Retinal pigment epithelial cell (primary cell): ENCODE data around the gene ZNF350.
"Not testable (repeated sequence)": the region's sequence is repeated elsewhere in the genome, so short reads cannot be mapped to it uniquely, and the experiment has no call there.

Source experiments
- DNase-seq: peaks from one replicate; pipeline ENCODE4 v3.0.0-alpha.2; 2010; ENCODE audit warnings: low read depth
- H3K4me3 ChIP-seq: 2 replicates; pipeline ENCODE4 v1.5.1; 2011; ENCODE audit warnings: mild to moderate bottlenecking, low read length, control low read depth, moderate library complexity
- CTCF ChIP-seq: conservative IDR thresholded peaks from 2 replicates; pipeline ENCODE4 v1.5.1; 2011; ENCODE audit warnings: low read depth, low read length, control low read depth, inconsistent platforms

The ZNF350 gene

GRCh38 chr19:51959791-51960190 is 26.8 kb downstream of the ZNF350 start:
- H3K4me3 ChIP-seq: no peak overlapping the region
- TF ChIP-seq CTCF: no peak
- DNase-seq: no peak

GRCh38 chr19:51957846-51958245 is 28.8 kb downstream of the ZNF350 start:
- DNase-seq, H3K4me3 ChIP-seq: not testable (repeated sequence)

- H3K4me3 ChIP-seq: peak overlapping the region; percentile 11
- no peak for TF ChIP-seq CTCF
- no peak for DNase-seq
Measured at GRCh38 chr19:51948975-51949374, 37.7 kb downstream of the ZNF350 start.

- no peak for TF ChIP-seq CTCF
- DNase-seq: no peak
- H3K4me3 ChIP-seq: no peak overlapping the region
Measured at GRCh38 chr19:51946602-51947001, 40.0 kb downstream of the ZNF350 start.

GRCh38 chr19:51944798-51945552 is 41.7 kb downstream of the ZNF350 start:
- DNase-seq: no peak
- no peak for TF ChIP-seq CTCF
- no peak overlapping the region for H3K4me3 ChIP-seq

GRCh38 chr19:51938936-51939335 is 47.7 kb downstream of the ZNF350 start:
- H3K4me3 ChIP-seq: no peak overlapping the region
- TF ChIP-seq CTCF: no peak
- DNase-seq: no peak

- no peak for DNase-seq
- TF ChIP-seq CTCF: no peak
- no peak overlapping the region for H3K4me3 ChIP-seq
Measured at GRCh38 chr19:51931921-51932320, 54.7 kb downstream of the ZNF350 start.
